OCI-LY3 (cell line): ENCODE measurements around the gene PM20D1.

Experiments
- H2AFZ ChIP-seq: fragments of 200-600, 300-600 bp; shearing (Covaris generic); 2 replicates; pipeline ENCODE4 v1.6.0; 2014; ENCODE audit warnings: antibody characterized with exemption, low read depth, low read length
- H3K27ac ChIP-seq: fragments of 200-600, 300-600 bp; sonication (generic); 2 replicates; pipeline ENCODE4 v1.5.1; 2014; ENCODE audit warnings: mild to moderate bottlenecking, low read length, moderate library complexity, mixed read lengths
- H3K27me3 ChIP-seq: fragments of 200-600, 300-600 bp; sonication (generic); 2 replicates; pipeline ENCODE4 v1.6.1; 2014; ENCODE audit warnings: low read depth, low read length, mixed read lengths
- H3K36me3 ChIP-seq: fragments of 200-600, 300-600 bp; sonication (generic); replicated peaks from 2 replicates; pipeline ENCODE3; 2014; ENCODE audit warnings: low read depth, low read length, mixed read lengths
- H3K4me1 ChIP-seq: fragments of 300-600, 200-600 bp; sonication (generic); 2 replicates; pipeline ENCODE4 v1.6.1; 2014; ENCODE audit warnings: low read length, mixed read lengths
- H3K4me2 ChIP-seq: fragments of 200-600, 300-600 bp; sonication (generic); 2 replicates; pipeline ENCODE4 v1.6.1; 2014; ENCODE audit warnings: low read length, mixed read lengths
- H3K4me3 ChIP-seq: fragments of 300-600, 200-600 bp; sonication (generic); 2 replicates; pipeline ENCODE4 v1.5.1; 2014; ENCODE audit warnings: antibody characterized with exemption, mild to moderate bottlenecking, low read length, moderate library complexity
- H3K79me2 ChIP-seq: fragments of 300-600, 200-600 bp; shearing (Covaris generic); 2 replicates; pipeline ENCODE4 v1.6.1; 2014; ENCODE audit warnings: mild to moderate bottlenecking, low read length, mixed read lengths
- H3K9ac ChIP-seq: fragments of 300-600, 200-600 bp; shearing (Covaris generic); 2 replicates; pipeline ENCODE4 v1.6.0; 2014; ENCODE audit warnings: mild to moderate bottlenecking, low read length, moderate library complexity
- H3K9me3 ChIP-seq: fragments of 200-600, 300-600 bp; shearing (Covaris generic); 2 replicates; pipeline ENCODE4 v1.6.1; 2014; ENCODE audit warnings: low read length, mixed read lengths; ENCODE audit not compliant: insufficient read depth
- H4K20me1 ChIP-seq: fragments of 200-600, 300-600 bp; sonication (generic); 2 replicates; pipeline ENCODE4 v1.6.1; 2016; ENCODE audit warnings: low read length, mixed read lengths; ENCODE audit not compliant: insufficient read depth
- CTCF ChIP-seq: fragments of 200-600, 300-600 bp; sonication (generic); IDR thresholded peaks from 2 replicates; pipeline ENCODE4 v1.5.1; 2014; ENCODE audit warnings: antibody characterized with exemption, low read length, low read depth
- EZH2phosphoT487 ChIP-seq: fragments of 200-600 bp; shearing (Covaris generic); IDR thresholded peaks from 2 replicates; pipeline ENCODE4 v1.6.1; 2018; ENCODE audit warnings: antibody characterized with exemption, mixed run types, low read depth

Gene PM20D1

GRCh38 chr1:205792961-205793673, 56.8 kb downstream of the PM20D1 start:
- Histone ChIP-seq H3K4me3 (no peak overlapping the region), H2AFZ (no peak overlapping the region), H3K4me2 (peak overlapping the region; percentile 30), H3K79me2 (peaks cover 21% of the 10 kb centered on the region; the same call in 1 of the 2 replicates), H3K36me3 (peaks cover 80% of the 10 kb centered on the region), H3K27me3 (no peaks in the 10 kb centered on the region), H3K9ac (peak overlapping the region; percentile 16; the same call in 1 of the 2 replicates), H3K27ac (peak overlapping the region; percentile 67), H3K9me3 (no peaks in the 10 kb centered on the region), H4K20me1 (peaks cover 53% of the 10 kb centered on the region), H3K4me1 (peaks cover 37% of the 10 kb centered on the region)
- no peak for TF ChIP-seq EZH2phosphoT487
- no peak for TF ChIP-seq CTCF

GRCh38 chr1:205792481-205792881, 57.5 kb downstream of the PM20D1 start:
- Histone ChIP-seq H3K4me1 (peaks cover 37% of the 10 kb centered on the region), H4K20me1 (peaks cover 48% of the 10 kb centered on the region), H3K9me3 (no peaks in the 10 kb centered on the region), H2AFZ (no peak overlapping the region), H3K4me2 (peak overlapping the region; percentile 30), H3K9ac (no peak overlapping the region), H3K36me3 (peaks cover 86% of the 10 kb centered on the region), H3K27ac (peak overlapping the region; percentile 67), H3K79me2 (peaks cover 27% of the 10 kb centered on the region), H3K4me3 (no peak overlapping the region), H3K27me3 (no peaks in the 10 kb centered on the region)
- no peak for TF ChIP-seq EZH2phosphoT487
- TF ChIP-seq CTCF = peak; percentile 12; the same call in 1 of the 2 replicates

GRCh38 chr1:205791568-205792180, 58.3 kb downstream of the PM20D1 start:
- Histone ChIP-seq H3K9me3 (no peaks in the 10 kb centered on the region), H3K4me1 (peaks cover 37% of the 10 kb centered on the region), H3K27ac (peak overlapping the region; percentile 67), H3K36me3 (peaks cover 82% of the 10 kb centered on the region), H3K79me2 (peaks cover 33% of the 10 kb centered on the region), H4K20me1 (peaks cover 43% of the 10 kb centered on the region), H3K9ac (peak overlapping the region; percentile 4; the same call in 1 of the 2 replicates), H3K4me3 (no peak overlapping the region), H3K27me3 (no peaks in the 10 kb centered on the region), H2AFZ (no peak overlapping the region), H3K4me2 (peak overlapping the region; percentile 30; the same call in 1 of the 2 replicates)
- TF ChIP-seq EZH2phosphoT487 = no peak
- TF ChIP-seq CTCF = peak; percentile 96

GRCh38 chr1:205787287-205787916, 62.5 kb downstream of the PM20D1 start:
- H3K9me3 ChIP-seq = no peaks in the 10 kb centered on the region
- H3K27ac ChIP-seq = no peak overlapping the region
- no peak overlapping the region for H3K9ac ChIP-seq

More at GRCh38 chr1:205787287-205787916, 62.5 kb downstream of the PM20D1 start:
- Histone ChIP-seq H2AFZ (no peak overlapping the region), H3K36me3 (peaks cover 68% of the 10 kb centered on the region), H3K4me2 (no peak overlapping the region), H3K4me3 (no peak overlapping the region), H4K20me1 (peaks cover 34% of the 10 kb centered on the region), H3K27me3 (no peaks in the 10 kb centered on the region), H3K79me2 (peaks cover 57% of the 10 kb centered on the region), H3K4me1 (peaks cover 13% of the 10 kb centered on the region)
- TF ChIP-seq CTCF (no peak), EZH2phosphoT487 (no peak)
